ENCODE results near the gene KRT13.

Gene KRT13

GRCh38 chr17:41537990-41538389 is 32.6 kb upstream of the KRT13 start:
- H3K27me3 ChIP-seq (ENCODE audit: control insufficient read depth in 5 of 5, insufficient read depth in 4 of 5, low read length in 5 of 5): peaks cover 6 to 14% (median 12%) of the 10 kb centered on the region in 5 donors
- peaks cover 0 to 3% (median 0%) of the 10 kb centered on the region in 5 donors for H3K4me1 ChIP-seq (ENCODE audit: control insufficient read depth in 5 of 5, insufficient read depth in 5 of 5, low read length in 5 of 5)
- no peaks in the 10 kb centered on the region for H3K9me3 ChIP-seq (ENCODE audit: control insufficient read depth in 5 of 5, low read length in 5 of 5)
- no peak overlapping the region for H3K4me3 ChIP-seq (ENCODE audit: low read depth in 1 of 5, low read length in 5 of 5)
- no peaks in the 10 kb centered on the region for H3K36me3 ChIP-seq (ENCODE audit: control insufficient read depth in 5 of 5, insufficient read depth in 5 of 5, low read length in 5 of 5)
- H3K9ac ChIP-seq (ENCODE audit: low read length in 5 of 5): no peak overlapping the region
- H3K27ac ChIP-seq (ENCODE audit: low read depth, low read length): no peak overlapping the region

GRCh38 chr17:41537614-41537954 is 32.2 kb upstream of the KRT13 start:
- no peak overlapping the region for H3K9ac ChIP-seq (ENCODE audit: low read length in 5 of 5)
- H3K36me3 ChIP-seq (ENCODE audit: control insufficient read depth in 5 of 5, insufficient read depth in 5 of 5, low read length in 5 of 5): no peaks in the 10 kb centered on the region
- peaks cover 7 to 17% (median 12%) of the 10 kb centered on the region in 5 donors for H3K27me3 ChIP-seq (ENCODE audit: control insufficient read depth in 5 of 5, insufficient read depth in 4 of 5, low read length in 5 of 5)
- no peak overlapping the region for H3K4me3 ChIP-seq (ENCODE audit: low read depth in 1 of 5, low read length in 5 of 5)
- peaks cover 0 to 3% (median 0%) of the 10 kb centered on the region in 5 donors for H3K4me1 ChIP-seq (ENCODE audit: control insufficient read depth in 5 of 5, insufficient read depth in 5 of 5, low read length in 5 of 5)
- H3K9me3 ChIP-seq (ENCODE audit: control insufficient read depth in 5 of 5, low read length in 5 of 5): no peaks in the 10 kb centered on the region
- no peak overlapping the region for H3K27ac ChIP-seq (ENCODE audit: low read depth, low read length)

- H3K4me3 ChIP-seq (ENCODE audit: low read depth in 1 of 5, low read length in 5 of 5): no peak overlapping the region
- peaks cover 0 to 3% (median 0%) of the 10 kb centered on the region in 5 donors for H3K4me1 ChIP-seq (ENCODE audit: control insufficient read depth in 5 of 5, insufficient read depth in 5 of 5, low read length in 5 of 5)
- H3K9me3 ChIP-seq (ENCODE audit: control insufficient read depth in 5 of 5, low read length in 5 of 5): no peaks in the 10 kb centered on the region
- no peak overlapping the region for H3K9ac ChIP-seq (ENCODE audit: low read length in 5 of 5)
- H3K27me3 ChIP-seq (ENCODE audit: control insufficient read depth in 5 of 5, insufficient read depth in 4 of 5, low read length in 5 of 5): peaks cover 10 to 19% (median 15%) of the 10 kb centered on the region in 5 donors
- no peaks in the 10 kb centered on the region for H3K36me3 ChIP-seq (ENCODE audit: control insufficient read depth in 5 of 5, insufficient read depth in 5 of 5, low read length in 5 of 5)
- no peak overlapping the region for H3K27ac ChIP-seq (ENCODE audit: low read depth, low read length)
These were observed 31.6 kb upstream of the KRT13 start for GRCh38 chr17:41536741-41537613.

GRCh38 chr17:41535764-41536481 is 30.5 kb upstream of the KRT13 start:
- Histone ChIP-seq H3K4me1 (ENCODE audit: control insufficient read depth in 5 of 5, insufficient read depth in 5 of 5, low read length in 5 of 5) (peaks cover 0 to 3% (median 0%) of the 10 kb centered on the region in 5 donors), H3K4me3 (ENCODE audit: low read depth in 1 of 5, low read length in 5 of 5) (no peak overlapping the region), H3K9ac (ENCODE audit: low read length in 5 of 5) (no peak overlapping the region), H3K27ac (ENCODE audit: low read depth, low read length) (no peak overlapping the region), H3K27me3 (ENCODE audit: control insufficient read depth in 5 of 5, insufficient read depth in 4 of 5, low read length in 5 of 5) (peaks cover 11 to 21% (median 18%) of the 10 kb centered on the region in 5 donors), H3K36me3 (ENCODE audit: control insufficient read depth in 5 of 5, insufficient read depth in 5 of 5, low read length in 5 of 5) (no peaks in the 10 kb centered on the region), H3K9me3 (ENCODE audit: control insufficient read depth in 5 of 5, low read length in 5 of 5) (no peaks in the 10 kb centered on the region)

GRCh38 chr17:41534899-41535546 is 29.6 kb upstream of the KRT13 start:
- peaks cover 20 to 30% (median 23%) of the 10 kb centered on the region in 5 donors for H3K27me3 ChIP-seq (ENCODE audit: control insufficient read depth in 5 of 5, insufficient read depth in 4 of 5, low read length in 5 of 5)
- no peak overlapping the region for H3K9ac ChIP-seq (ENCODE audit: low read length in 5 of 5)
- no peaks in the 10 kb centered on the region for H3K9me3 ChIP-seq (ENCODE audit: control insufficient read depth in 5 of 5, low read length in 5 of 5)
- no peaks in the 10 kb centered on the region for H3K36me3 ChIP-seq (ENCODE audit: control insufficient read depth in 5 of 5, insufficient read depth in 5 of 5, low read length in 5 of 5)
- H3K4me3 ChIP-seq (ENCODE audit: low read depth in 1 of 5, low read length in 5 of 5): no peak overlapping the region
- peaks cover 0 to 3% (median 0%) of the 10 kb centered on the region in 5 donors for H3K4me1 ChIP-seq (ENCODE audit: control insufficient read depth in 5 of 5, insufficient read depth in 5 of 5, low read length in 5 of 5)
- H3K27ac ChIP-seq (ENCODE audit: low read depth, low read length): no peak overlapping the region

GRCh38 chr17:41533613-41534012 is 28.2 kb upstream of the KRT13 start:
- Histone ChIP-seq H3K4me3 (ENCODE audit: low read depth in 1 of 5, low read length in 5 of 5) (no peak overlapping the region), H3K4me1 (ENCODE audit: control insufficient read depth in 5 of 5, insufficient read depth in 5 of 5, low read length in 5 of 5) (peaks cover 0 to 3% (median 0%) of the 10 kb centered on the region in 5 donors), H3K9me3 (ENCODE audit: control insufficient read depth in 5 of 5, low read length in 5 of 5) (no peaks in the 10 kb centered on the region), H3K9ac (ENCODE audit: low read length in 5 of 5) (no peak overlapping the region), H3K36me3 (ENCODE audit: control insufficient read depth in 5 of 5, insufficient read depth in 5 of 5, low read length in 5 of 5) (no peaks in the 10 kb centered on the region), H3K27ac (ENCODE audit: low read depth, low read length) (no peak overlapping the region), H3K27me3 (ENCODE audit: control insufficient read depth in 5 of 5, insufficient read depth in 4 of 5, low read length in 5 of 5) (peaks cover 30 to 43% (median 32%) of the 10 kb centered on the region in 5 donors)

- H3K9ac ChIP-seq (ENCODE audit: low read length in 5 of 5): no peak overlapping the region
- H3K9me3 ChIP-seq (ENCODE audit: control insufficient read depth in 5 of 5, low read length in 5 of 5): no peaks in the 10 kb centered on the region
- no peak overlapping the region for H3K27ac ChIP-seq (ENCODE audit: low read depth, low read length)
- H3K4me1 ChIP-seq (ENCODE audit: control insufficient read depth in 5 of 5, insufficient read depth in 5 of 5, low read length in 5 of 5): peaks cover 0 to 5% (median 4%) of the 10 kb centered on the region in 5 donors
- H3K27me3 ChIP-seq (ENCODE audit: control insufficient read depth in 5 of 5, insufficient read depth in 4 of 5, low read length in 5 of 5): peaks cover 35 to 48% (median 38%) of the 10 kb centered on the region in 5 donors
- no peaks in the 10 kb centered on the region for H3K36me3 ChIP-seq (ENCODE audit: control insufficient read depth in 5 of 5, insufficient read depth in 5 of 5, low read length in 5 of 5)
- H3K4me3 ChIP-seq (ENCODE audit: low read depth in 1 of 5, low read length in 5 of 5): no peak overlapping the region
These were observed 27.6 kb upstream of the KRT13 start for GRCh38 chr17:41532947-41533570.

- Histone ChIP-seq H3K9ac (ENCODE audit: low read length in 5 of 5) (no peak overlapping the region), H3K4me1 (ENCODE audit: control insufficient read depth in 5 of 5, insufficient read depth in 5 of 5, low read length in 5 of 5) (peaks cover 0 to 14% (median 12%) of the 10 kb centered on the region in 5 donors), H3K27ac (ENCODE audit: low read depth, low read length) (no peak overlapping the region), H3K4me3 (ENCODE audit: low read depth in 1 of 5, low read length in 5 of 5) (no peak overlapping the region), H3K27me3 (ENCODE audit: control insufficient read depth in 5 of 5, insufficient read depth in 4 of 5, low read length in 5 of 5) (peaks cover 42 to 59% (median 48%) of the 10 kb centered on the region in 5 donors), H3K36me3 (ENCODE audit: control insufficient read depth in 5 of 5, insufficient read depth in 5 of 5, low read length in 5 of 5) (no peaks in the 10 kb centered on the region), H3K9me3 (ENCODE audit: control insufficient read depth in 5 of 5, low read length in 5 of 5) (no peaks in the 10 kb centered on the region)
These were observed 26.6 kb upstream of the KRT13 start for GRCh38 chr17:41531993-41532392.

- Histone ChIP-seq H3K9ac (ENCODE audit: low read length in 5 of 5) (no peak overlapping the region), H3K9me3 (ENCODE audit: control insufficient read depth in 5 of 5, low read length in 5 of 5) (no peaks in the 10 kb centered on the region), H3K27ac (ENCODE audit: low read depth, low read length) (no peak overlapping the region), H3K27me3 (ENCODE audit: control insufficient read depth in 5 of 5, insufficient read depth in 4 of 5, low read length in 5 of 5) (peaks cover 37 to 55% (median 50%) of the 10 kb centered on the region in 5 donors), H3K4me1 (ENCODE audit: control insufficient read depth in 5 of 5, insufficient read depth in 5 of 5, low read length in 5 of 5) (peaks cover 0 to 14% (median 12%) of the 10 kb centered on the region in 5 donors), H3K36me3 (ENCODE audit: control insufficient read depth in 5 of 5, insufficient read depth in 5 of 5, low read length in 5 of 5) (no peaks in the 10 kb centered on the region), H3K4me3 (ENCODE audit: low read depth in 1 of 5, low read length in 5 of 5) (no peak overlapping the region)
These were observed 24.9 kb upstream of the KRT13 start for GRCh38 chr17:41530062-41531048.
